Vagina (tissue), 2 donors: ENCODE measurements around the gene PPP1CC.

ENCODE experiments used
- POLR2A ChIP-seq, 2 donors: fragments of 450-650 bp; IDR thresholded peaks; one replicate each; pipeline ENCODE4 v1.6.1; 2017; ENCODE audit warnings: antibody characterized with exemption in 2 of 2, mild to moderate bottlenecking in 2 of 2, moderate library complexity in 2 of 2
- TF ChIP-seq, protein P1 (sequence below), 3 experiments: fragments of 450-650 bp in 2 of 3; fragments of 200-600 bp in 1 of 3; sonication (generic) in 1 of 3; IDR thresholded peaks; one replicate each; pipeline ENCODE4 v1.5.1; 2017 to 2019; ENCODE audit warnings: antibody characterized with exemption in 3 of 3, mild to moderate bottlenecking in 2 of 3, moderate library complexity in 2 of 3

DNA sequence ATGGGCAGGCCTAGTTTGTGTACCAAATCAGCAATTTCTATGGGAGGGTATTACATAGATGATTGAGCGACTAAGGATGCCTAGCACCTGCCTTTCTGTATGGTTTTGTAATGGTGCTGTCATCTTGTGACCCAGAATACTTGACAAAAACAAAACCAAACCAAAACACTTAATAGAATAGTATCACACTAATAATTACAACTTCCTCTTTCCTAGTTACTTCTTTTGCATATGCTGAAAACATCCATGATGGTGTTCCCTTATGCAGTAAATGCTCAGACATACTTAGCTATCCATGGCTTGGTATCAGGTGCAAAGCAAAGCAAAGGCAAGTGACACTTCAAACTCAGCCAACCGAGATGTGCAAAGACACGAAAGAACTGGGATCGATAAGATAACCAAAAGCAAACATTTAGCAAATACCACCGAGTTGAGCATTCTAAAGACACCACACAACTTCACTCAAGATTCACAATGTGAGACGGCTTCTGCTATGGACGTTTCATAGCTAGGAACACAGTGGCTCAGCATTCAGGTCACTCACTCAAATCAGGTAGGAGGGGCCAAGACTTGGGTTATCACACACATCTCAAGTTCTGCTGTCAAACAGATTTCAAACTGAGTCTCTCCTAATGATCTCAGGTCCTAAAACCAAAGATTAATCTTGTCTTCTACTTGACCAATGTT, 24.3 kb downstream of the PPP1CC start:
- TF ChIP-seq, protein P1, sequence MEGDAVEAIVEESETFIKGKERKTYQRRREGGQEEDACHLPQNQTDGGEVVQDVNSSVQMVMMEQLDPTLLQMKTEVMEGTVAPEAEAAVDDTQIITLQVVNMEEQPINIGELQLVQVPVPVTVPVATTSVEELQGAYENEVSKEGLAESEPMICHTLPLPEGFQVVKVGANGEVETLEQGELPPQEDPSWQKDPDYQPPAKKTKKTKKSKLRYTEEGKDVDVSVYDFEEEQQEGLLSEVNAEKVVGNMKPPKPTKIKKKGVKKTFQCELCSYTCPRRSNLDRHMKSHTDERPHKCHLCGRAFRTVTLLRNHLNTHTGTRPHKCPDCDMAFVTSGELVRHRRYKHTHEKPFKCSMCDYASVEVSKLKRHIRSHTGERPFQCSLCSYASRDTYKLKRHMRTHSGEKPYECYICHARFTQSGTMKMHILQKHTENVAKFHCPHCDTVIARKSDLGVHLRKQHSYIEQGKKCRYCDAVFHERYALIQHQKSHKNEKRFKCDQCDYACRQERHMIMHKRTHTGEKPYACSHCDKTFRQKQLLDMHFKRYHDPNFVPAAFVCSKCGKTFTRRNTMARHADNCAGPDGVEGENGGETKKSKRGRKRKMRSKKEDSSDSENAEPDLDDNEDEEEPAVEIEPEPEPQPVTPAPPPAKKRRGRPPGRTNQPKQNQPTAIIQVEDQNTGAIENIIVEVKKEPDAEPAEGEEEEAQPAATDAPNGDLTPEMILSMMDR (IDR thresholded peaks at IDR 0.05) = no peak
- TF ChIP-seq POLR2A (IDR thresholded peaks at IDR 0.05) = no peak
